CD4-positive, alpha-beta T cell treated with Interleukin-2 at 100 ng/mL for 4 hours (primary cell): Measurements from ENCODE around the gene FRAT2.

ENCODE experiments used
- DNase-seq: peaks from one replicate; pipeline ENCODE4 v3.0.0-alpha.2; 2020; ENCODE audit warnings: low spot score

The FRAT2 gene

GRCh38 chr10:97334370-97335175 lies at the start of gene FRAT2:
FRAT2 (minus strand) TSS chr10:97334729; CDS start chr10:97334572, 157 bp downstream.
- peak; percentile 86 for DNase-seq

- no peak for DNase-seq
Measured at GRCh38 chr10:97384156-97384555, 49.6 kb upstream of the FRAT2 start.

GRCh38 chr10:97383159-97383558 lies 48.6 kb upstream of the FRAT2 start:
- DNase-seq = no peak

- no peak for DNase-seq
Measured at GRCh38 chr10:97381626-97382025, 47.1 kb upstream of the FRAT2 start.

- DNase-seq = no peak
Measured at GRCh38 chr10:97380516-97380915, 46.0 kb upstream of the FRAT2 start.

- DNase-seq = no peak
Measured at GRCh38 chr10:97378933-97379921, 44.7 kb upstream of the FRAT2 start.

GRCh38 chr10:97376413-97376812 lies 41.9 kb upstream of the FRAT2 start:
- no peak for DNase-seq

- DNase-seq = no peak
Measured at GRCh38 chr10:97373456-97373855, 38.9 kb upstream of the FRAT2 start.

- DNase-seq = no peak
Measured at GRCh38 chr10:97372233-97372875, 37.8 kb upstream of the FRAT2 start.

GRCh38 chr10:97371696-97372095 lies 37.2 kb upstream of the FRAT2 start:
- no peak for DNase-seq

- no peak for DNase-seq
Measured at GRCh38 chr10:97367126-97367649, 32.7 kb upstream of the FRAT2 start.

- no peak for DNase-seq
Measured at GRCh38 chr10:97366572-97366971, 32.0 kb upstream of the FRAT2 start.

GRCh38 chr10:97365761-97366351 lies 31.3 kb upstream of the FRAT2 start:
- no peak for DNase-seq

GRCh38 chr10:97363071-97363470 lies 28.5 kb upstream of the FRAT2 start:
- no peak for DNase-seq

GRCh38 chr10:97362310-97363033 lies 27.9 kb upstream of the FRAT2 start:
- DNase-seq = no peak

GRCh38 chr10:97361537-97361901 lies 27.0 kb upstream of the FRAT2 start:
- DNase-seq = no peak

- DNase-seq = no peak
Measured at GRCh38 chr10:97360705-97361536, 26.4 kb upstream of the FRAT2 start.

GRCh38 chr10:97358781-97359180 lies 24.3 kb upstream of the FRAT2 start:
- no peak for DNase-seq

GRCh38 chr10:97358349-97358748 lies 23.8 kb upstream of the FRAT2 start:
- DNase-seq = no peak

- no peak for DNase-seq
Measured at GRCh38 chr10:97356918-97357317, 22.4 kb upstream of the FRAT2 start.
